HG03521 (cell line): ENCODE results near the gene MACROD1.

ENCODE experiments used
- ATAC-seq: cut with Tn5 transposase; IDR thresholded peaks from one replicate; pipeline ENCODE4 v1.9.1; 2021; ENCODE audit warnings: mild to moderate bottlenecking, moderate library complexity; ENCODE audit not compliant: unreplicated experiment

Gene MACROD1

GRCh38 chr11:64003807-64004589 lies 161.9 kb downstream of the MACROD1 start:
- no peak for ATAC-seq

GRCh38 chr11:64001484-64002420 lies 164.2 kb downstream of the MACROD1 start:
- no peak for ATAC-seq

DNA sequence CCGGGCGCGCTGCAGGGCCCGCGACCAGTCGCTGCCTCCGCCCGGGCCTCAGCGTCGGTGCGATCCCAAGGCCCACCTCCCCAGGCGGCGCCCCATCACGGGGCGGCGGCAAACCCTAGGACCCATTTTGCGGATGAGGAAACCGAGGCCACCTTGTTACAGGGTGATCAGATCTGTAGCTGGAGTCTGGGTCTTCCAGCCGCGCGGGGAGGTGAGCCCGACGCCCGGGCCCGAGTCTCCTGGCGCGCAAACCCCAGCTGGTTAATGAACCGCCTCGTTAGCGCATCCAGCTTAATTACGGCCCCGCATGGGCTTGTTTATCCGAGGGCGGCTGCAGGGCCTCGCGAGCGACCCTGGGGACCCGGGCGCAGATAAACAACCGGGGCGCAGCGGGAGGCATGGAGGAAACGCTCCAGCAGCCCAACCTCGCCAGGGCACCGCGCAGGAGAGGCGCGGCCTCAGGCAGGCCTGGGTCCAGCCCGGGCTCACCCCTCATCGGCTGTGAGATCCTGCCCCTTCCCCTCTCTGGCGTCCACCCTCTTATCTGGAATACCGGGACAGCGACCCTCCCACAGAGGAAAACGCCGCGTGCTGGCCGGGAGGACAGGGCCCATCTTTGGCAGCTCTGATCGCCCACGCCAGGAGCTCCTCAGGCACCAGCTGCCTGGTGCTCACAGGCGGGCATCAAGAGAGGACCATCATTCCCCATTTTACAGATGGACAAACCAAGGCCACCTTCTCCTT lies 165.0 kb downstream of the MACROD1 start:
- ATAC-seq = no peak

DNA sequence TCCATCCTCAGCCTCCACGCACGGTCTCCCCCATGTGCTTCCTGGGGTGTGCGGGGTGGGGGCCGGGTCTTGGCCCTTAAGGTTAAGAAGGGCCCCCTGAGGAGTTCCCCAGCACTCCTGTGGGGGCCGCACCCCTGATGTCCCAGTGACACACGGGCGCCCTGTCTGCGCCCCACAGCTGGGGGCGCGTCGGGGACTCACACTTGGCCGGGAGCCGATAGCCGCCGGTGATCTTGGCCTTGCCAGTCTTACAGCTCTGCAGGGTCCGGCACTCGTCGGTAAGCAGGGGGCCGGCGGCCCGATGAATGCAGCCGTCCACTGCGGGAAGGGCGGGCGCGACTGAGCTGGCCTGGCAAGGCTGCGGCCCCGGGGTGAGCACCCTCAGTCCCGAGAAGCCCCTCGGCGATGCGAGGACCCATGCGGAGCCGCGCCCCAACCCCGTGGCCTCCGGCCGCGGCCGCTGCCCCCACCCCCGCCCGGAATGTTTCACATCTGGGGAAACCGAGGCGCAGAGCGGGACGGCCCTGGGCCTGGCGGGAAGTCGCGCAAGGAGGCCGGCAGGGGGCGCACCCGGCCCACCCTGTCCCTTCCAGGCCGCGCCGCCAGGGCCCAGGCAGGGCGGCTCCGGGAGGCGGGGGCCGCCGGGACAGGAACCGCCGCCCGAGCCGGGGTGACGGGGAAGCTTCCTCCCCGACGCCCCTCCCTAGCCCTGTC lies 165.7 kb downstream of the MACROD1 start:
- peak; percentile 58 for ATAC-seq

DNA sequence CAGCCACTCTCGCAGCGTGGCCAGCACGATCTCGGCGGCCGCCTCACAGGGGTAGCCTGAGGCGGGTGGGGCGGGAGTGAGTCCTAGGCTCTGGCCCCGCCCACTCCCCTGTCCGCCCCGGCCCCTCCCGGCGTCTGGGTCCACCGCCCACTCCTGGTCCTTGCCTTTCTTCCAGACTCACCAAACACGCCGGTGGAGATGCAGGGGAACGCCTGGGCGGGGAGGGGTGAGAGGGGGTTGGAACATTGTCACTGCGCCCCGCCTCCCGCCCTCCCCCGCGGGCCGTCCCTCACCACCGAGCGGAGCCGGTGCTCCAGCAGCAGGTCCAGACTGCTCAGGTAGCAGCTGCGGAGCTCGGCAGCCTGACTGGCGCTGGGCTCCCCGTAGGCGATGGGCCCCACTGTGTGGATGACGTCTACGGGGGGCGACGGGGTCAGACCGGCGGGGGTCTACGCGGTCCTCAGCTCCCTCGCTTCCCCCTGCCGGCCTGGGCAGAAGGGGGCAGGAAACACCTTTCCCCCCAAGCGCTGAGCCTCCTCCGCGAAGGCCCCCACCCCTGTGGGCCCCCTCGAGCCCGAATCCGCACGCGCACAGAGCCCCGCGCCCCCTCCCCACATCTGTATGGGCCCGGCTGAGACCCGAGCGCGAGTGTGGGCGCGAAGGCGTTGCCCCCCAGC lies 166.4 kb downstream of the MACROD1 start:
- ATAC-seq = no peak

DNA sequence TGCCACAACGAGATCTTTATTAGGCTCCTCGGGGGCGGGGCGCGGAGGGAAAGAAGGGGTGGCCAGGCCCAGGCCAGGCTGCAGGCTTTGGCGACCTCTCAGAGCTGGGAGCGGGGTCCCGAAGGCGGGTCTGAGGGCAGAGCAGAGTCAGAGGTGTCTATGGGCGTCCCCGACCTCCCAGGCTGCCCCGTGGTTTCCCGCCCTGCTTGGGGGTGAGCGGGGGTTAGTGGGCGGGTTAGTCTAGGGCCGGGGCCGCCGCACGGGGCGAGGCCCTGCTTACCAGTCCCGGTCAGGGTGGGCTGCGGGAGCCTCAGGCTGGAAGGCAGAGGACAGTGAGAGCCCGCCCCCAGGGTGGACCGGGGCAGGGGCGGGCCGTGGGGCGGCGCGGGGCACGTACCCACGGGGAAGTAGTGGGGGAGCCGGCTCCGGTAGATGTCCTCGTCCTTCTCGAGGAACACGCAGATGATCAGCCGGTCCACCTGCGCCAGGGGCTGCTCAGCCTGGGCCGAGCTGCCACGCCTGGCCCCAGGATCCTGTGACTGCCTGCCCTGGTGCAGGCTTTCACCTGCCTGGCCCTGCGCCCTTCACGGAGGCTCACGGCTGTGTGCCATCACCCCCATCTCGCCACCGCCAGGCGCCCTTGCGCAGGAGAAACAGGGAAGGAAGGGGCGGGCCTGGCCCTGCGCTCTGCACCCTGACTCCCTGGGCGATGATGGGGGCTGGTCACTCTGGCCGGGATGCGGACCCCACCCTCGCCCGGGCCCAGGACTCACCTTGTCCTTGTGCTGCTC lies 167.2 kb downstream of the MACROD1 start:
- no peak for ATAC-seq

- no peak for ATAC-seq
Measured at GRCh38 chr11:63997801-63998337, 168.0 kb downstream of the MACROD1 start.

DNA sequence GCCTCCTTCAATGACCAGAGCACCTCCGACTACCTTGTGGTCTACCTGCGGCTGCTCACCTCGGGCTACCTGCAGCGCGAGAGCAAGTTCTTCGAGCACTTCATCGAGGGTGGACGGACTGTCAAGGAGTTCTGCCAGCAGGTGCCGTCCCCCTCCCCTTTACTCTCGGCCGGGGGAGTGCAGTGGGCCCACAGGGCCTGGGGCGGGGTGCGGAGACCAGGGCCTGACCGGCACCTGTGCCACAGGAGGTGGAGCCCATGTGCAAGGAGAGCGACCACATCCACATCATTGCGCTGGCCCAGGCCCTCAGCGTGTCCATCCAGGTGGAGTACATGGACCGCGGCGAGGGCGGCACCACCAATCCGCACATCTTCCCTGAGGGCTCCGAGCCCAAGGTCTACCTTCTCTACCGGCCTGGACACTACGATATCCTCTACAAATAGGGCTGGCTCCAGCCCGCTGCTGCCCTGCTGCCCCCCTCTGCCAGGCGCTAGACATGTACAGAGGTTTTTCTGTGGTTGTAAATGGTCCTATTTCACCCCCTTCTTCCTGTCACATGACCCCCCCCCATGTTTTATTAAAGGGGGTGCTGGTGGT lies 168.7 kb downstream of the MACROD1 start:
- ATAC-seq = no peak

- no peak for ATAC-seq
Measured at GRCh38 chr11:63996512-63996911, 169.4 kb downstream of the MACROD1 start.

DNA sequence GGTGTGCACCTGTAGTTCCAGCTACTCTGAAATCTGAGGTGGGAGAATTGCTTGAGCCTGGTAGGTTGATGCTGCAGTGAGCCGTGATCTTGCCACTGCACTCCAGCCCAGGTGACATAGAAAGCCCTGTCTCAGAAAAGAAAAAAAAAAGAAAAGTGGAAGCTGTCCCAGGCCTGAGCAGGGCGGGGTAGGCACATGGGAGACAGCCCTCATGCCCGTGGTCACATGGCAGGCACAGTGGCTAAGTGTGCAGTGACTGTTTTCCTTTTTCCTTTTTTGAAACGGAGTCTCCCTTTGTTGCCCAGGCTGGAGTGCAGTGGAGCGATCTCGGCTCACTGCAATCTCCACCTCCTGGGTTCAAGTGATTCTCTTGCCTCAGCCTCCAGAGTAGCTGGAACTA lies 171.9 kb downstream of the MACROD1 start:
- no peak for ATAC-seq

DNA sequence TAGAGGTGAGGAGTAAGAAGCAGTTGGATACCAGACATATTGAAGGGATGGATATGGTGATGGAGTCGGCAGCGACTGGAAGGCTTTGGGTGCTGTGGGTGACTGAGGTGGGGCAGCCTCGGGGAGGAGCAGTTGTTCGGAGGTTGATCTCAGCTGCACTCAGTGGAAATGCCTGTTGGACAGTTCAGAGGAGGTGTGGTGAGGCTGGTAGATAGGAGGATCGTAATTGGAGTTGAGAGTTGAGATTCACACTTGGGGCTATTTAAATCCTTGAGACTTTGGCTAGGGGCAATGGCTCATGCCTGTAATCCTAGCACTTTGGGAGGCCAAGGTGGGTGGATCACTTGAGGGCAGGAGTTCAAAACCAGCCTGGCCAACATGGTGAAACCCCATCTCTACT lies 172.8 kb downstream of the MACROD1 start:
- no peak for ATAC-seq

DNA sequence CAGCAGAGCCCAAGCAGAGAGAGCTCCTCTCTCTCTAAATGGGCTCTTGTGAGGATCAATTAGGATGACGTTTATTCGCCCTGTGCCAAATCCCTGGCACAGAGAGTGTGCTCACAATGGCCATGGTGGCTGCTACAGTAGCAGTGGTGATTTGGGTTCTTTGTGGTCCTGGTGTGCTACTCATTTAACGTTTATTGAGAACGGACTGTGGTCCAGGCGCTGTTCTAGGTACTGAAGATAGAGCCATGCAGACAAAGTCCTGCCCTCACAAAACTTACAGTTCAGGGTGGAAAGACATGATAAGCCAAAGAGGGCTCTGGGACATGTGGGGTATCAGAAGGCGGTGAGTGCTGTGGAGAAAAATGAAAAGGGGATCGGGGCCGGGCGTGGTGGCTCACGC lies 174.4 kb downstream of the MACROD1 start:
- ATAC-seq = no peak

DNA sequence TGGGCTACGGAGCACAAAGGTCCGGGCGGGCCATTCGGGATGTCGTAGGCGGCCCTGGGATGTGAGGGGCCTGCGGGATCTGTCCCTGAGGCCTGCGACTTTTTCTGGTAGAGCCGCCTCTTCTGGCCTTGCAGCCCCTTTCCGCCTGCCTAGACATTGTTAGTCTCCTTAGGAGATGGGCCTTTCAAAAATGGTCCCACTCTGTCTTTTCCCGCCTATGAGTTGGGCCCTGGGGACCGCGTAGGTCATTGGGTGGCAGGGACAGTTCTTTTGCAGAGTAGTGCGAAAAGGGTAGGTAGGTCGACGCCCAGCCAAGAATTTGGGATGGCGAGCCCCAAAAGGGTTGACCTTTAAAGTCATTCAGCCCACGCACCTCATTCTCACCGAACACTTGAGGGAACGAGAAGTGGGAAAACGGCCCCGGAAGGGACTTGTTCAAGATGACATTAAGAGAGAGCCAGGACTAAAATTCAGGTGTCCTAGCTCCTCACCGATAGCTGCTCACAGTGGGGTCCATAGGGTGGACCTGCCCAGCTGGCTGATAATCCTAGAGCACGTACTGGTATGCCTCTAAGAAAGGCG lies 178.9 kb downstream of the MACROD1 start:
- no peak for ATAC-seq

DNA sequence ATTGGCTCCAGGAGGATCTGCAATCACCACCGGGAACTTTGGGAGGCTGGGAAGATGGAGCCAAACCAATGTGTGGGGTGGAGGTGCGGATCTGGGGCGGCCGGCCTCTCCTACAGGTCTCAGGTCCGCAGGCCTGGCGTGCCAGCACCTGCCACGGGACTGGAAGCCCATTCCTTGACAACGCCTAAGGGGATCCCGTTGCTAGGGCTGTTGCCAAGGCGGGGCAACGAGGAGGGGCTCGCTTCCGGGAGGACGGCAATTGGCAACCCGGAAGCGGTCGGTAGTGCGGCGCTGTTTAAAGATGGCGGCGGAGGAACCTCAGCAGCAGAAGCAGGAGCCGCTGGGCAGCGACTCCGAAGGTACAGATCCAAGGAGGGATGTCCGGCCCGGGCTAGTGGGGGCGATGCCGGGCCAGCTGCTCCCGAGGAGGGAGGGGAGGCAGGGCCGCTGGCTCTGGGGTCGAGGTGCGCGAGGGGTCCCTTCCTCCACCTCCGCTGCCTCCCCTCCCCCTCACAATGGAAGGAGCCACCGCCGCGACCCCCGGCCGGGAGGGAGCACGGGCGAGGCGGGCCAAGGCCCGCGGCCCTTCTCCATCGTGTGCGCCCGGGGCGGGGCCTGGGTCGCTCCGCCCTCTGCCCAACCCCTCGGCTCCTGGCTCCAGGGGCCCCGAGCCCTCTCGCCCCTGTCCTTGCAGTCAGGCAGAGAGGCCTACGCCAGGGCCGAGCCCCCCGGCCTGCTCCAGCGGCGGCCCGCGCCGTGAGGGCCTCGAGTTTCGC lies 179.6 kb downstream of the MACROD1 start, which contains the start of gene OTUB1:
Gene OTUB1, plus strand, starts transcription at position 283 of the 776 bp plus-strand sequence. Its CDS starts 19 bp downstream, at position 302.
- ATAC-seq = peak; percentile 77

DNA sequence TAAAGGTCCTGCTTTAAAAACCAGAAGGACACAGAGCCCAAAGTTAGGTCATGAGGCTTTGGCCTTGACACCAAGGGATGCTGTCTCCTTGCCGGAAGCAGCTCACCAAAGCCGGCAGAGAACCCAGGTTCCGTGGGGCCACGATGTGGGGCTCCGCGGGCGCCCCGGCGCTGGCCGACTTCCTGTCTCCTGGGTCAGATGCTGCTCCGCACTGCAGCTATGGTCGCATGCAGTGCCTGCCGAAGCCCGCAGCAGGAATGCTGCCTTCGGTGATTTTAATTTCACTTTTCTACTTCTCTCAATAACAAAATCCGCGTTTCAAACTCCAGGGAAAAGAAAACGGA lies 180.1 kb downstream of the MACROD1 start:
- ATAC-seq = no peak

DNA sequence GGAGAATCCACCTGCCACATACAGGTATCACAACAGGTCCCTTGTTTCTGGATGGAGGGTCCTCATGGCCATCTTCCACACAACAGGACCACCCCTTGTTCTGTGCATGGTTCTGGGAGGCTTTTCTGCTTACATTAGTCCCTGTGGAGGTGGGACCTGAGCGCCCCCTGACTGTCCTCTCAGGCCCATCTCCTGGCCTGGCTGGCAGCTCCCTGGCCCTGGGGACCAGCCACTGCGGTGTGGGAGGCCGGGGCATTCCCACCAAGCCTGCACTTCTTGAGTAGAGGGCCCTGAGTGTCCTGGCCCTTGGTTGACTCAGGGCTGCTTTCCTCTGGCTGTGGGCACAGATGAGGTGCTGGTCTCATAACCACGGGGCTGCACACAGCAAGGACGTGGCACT lies 186.5 kb downstream of the MACROD1 start:
- no peak for ATAC-seq

- no peak for ATAC-seq
Measured at GRCh38 chr11:63978551-63979239, 187.2 kb downstream of the MACROD1 start.
